ENCODE data around the gene PSD.

Gene PSD

DNA sequence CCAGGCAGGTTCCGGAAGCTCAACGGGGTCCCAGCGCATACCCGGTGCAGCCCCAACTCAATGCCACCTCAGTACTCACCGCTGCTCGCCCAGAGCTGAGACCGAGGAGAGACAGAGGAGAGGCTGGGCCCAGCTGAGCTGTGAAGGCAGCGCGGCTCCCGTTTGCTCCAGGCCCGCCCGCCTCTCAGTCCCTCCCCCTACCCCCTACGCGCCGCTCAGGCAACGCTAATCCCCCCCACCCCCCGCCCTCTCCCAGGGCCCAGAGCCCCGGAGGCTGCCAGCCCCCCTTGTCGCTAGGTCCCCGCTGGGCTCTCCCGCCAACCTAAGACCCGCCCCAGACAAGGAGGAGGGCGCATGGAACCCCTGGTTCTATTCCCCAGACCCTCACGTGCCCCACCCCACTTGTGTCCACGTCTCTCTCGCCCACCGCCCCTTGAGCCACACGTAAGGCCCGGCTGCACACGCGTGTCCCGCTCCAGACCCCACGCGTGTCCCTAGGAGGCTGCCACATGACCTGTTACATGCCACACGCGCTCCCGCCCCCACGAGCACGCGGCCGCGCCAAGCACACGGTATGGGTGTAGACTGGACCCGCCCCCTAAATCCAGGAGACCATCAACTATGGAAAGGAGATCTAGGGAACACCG lies at the start of gene PSD:
Gene PSD (minus strand): TSS at position 164 of the 647 bp plus-strand sequence. CDS start 1,747 bp downstream, outside the sequence.
- POLR2A ChIA-PET (ENCODE audit: low non-redundant PET), result no interaction called here
- CTCF ChIA-PET, result interaction anchor here (0.6 to 2.2 kb wide), 2 partner anchors 15 to 19 kb away, joined by 3 to 9 read pairs; no protein-coding TSS in a partner anchor
- peak within 1 kb of the TSS; percentile 96 for H3K27ac ChIP-seq
- TF ChIP-seq, protein P1, sequence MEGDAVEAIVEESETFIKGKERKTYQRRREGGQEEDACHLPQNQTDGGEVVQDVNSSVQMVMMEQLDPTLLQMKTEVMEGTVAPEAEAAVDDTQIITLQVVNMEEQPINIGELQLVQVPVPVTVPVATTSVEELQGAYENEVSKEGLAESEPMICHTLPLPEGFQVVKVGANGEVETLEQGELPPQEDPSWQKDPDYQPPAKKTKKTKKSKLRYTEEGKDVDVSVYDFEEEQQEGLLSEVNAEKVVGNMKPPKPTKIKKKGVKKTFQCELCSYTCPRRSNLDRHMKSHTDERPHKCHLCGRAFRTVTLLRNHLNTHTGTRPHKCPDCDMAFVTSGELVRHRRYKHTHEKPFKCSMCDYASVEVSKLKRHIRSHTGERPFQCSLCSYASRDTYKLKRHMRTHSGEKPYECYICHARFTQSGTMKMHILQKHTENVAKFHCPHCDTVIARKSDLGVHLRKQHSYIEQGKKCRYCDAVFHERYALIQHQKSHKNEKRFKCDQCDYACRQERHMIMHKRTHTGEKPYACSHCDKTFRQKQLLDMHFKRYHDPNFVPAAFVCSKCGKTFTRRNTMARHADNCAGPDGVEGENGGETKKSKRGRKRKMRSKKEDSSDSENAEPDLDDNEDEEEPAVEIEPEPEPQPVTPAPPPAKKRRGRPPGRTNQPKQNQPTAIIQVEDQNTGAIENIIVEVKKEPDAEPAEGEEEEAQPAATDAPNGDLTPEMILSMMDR (conservative IDR thresholded peaks at IDR 0.05; ENCODE audit: low read depth), result no peak
- DNase-seq (ENCODE audit: low spot score), result no peak

DNA sequence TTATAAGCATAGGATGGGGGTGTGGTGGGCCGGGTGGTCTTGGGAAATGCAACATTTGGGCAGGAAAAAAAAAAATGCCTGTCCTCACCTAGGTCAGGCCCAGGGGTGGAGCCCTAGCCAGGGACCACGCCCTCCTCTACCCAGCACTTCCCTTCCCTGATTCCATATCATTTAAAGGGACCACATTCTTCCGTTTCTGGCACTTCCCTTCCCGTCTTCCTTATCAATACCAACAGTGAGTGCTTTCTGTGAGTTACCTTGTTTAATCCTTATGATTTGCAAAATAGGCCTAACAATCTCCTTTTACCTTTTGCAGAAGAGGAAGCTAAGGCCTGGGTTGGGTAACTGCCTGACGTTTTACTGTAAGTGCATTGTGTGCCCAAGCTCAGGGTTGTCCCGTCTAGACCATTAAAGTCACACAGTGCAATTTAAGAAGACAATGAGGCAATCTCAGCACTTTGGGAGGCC lies 49.4 kb upstream of the PSD start:
- CTCF ChIA-PET, result interaction anchor here (0.5 to 2.6 kb wide), 4 partner anchors 9 to 237 kb away, joined by 3 to 11 read pairs (median 6); no protein-coding TSS in a partner anchor
- TF ChIP-seq, protein P1 (conservative IDR thresholded peaks at IDR 0.05; ENCODE audit: low read depth), result no peak
- no peak overlapping the region for H3K27ac ChIP-seq
- POLR2A ChIA-PET (ENCODE audit: low non-redundant PET), result no interaction called here
- no peak for DNase-seq (ENCODE audit: low spot score)

DNA sequence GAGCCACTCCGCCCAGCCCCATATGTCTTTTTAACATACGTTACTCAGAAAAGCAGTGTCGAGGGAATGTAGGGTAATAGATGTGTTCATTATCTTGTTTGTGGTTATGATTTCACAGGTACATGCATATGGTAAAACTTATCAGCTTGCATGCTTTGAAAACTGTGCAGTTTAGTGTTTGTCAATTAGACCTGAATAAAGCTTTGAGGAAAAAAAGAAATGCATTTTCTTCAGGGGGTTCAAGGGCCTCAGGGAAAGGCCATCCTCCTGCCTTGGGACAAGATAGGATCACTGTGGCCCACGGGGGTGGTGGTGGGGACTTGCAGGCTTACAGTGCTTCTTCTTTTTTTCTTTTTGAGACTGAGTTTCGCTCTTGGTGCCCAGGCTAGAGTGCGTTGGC lies 48.7 kb upstream of the PSD start:
- H3K27ac ChIP-seq, result no peak overlapping the region
- DNase-seq (ENCODE audit: low spot score), result no peak
- TF ChIP-seq, protein P1 (conservative IDR thresholded peaks at IDR 0.05; ENCODE audit: low read depth), result no peak
- POLR2A ChIA-PET (ENCODE audit: low non-redundant PET), result no interaction called here
- CTCF ChIA-PET, result interaction anchor here (0.6 to 2.6 kb wide), 2 partner anchors 12 to 32 kb away, joined by 4 to 11 read pairs; no protein-coding TSS in a partner anchor

DNA sequence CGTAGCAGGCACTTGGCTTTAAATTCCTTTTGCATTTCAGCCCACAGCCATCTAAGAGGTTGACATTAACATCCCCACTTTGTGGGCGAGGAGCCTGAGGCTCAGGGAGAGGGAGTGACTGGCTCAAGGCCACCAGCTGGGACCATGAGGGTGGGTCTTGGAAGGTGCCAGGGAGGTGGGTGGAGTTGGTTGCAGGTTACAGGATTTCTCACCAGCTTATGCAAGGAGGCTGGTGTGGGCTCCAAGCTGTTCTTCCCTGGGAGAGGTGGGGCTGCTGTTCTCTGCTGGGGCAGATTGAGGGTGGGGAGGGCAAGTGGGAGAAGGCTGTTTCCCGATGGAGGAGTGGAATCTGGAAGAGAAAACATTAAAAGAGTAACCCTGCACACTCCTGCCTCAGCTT lies 46.9 kb upstream of the PSD start:
- H3K27ac ChIP-seq, result no peak overlapping the region
- CTCF ChIA-PET, result interaction anchor here (0.7 kb wide), 1 partner anchor 8 kb away, joined by 4 read pairs; no protein-coding TSS in a partner anchor
- TF ChIP-seq, protein P1 (conservative IDR thresholded peaks at IDR 0.05; ENCODE audit: low read depth), result no peak

GRCh38 chr10:102463983-102464382 lies 45.4 kb upstream of the PSD start:
- TF ChIP-seq, protein P1 (conservative IDR thresholded peaks at IDR 0.05; ENCODE audit: low read depth), result no peak
- ChIA-PET CTCF (interaction anchor here (0.6 to 0.7 kb wide), 2 partner anchors 232 to 1424 kb away, joined by 3 to 6 read pairs; no protein-coding TSS in a partner anchor), POLR2A (ENCODE audit: low non-redundant PET) (no interaction called here)
- DNase-seq (ENCODE audit: low spot score), result no peak
- no peak overlapping the region for H3K27ac ChIP-seq

More for the DNA sequence above, 46.9 kb upstream of the PSD start:
- POLR2A ChIA-PET (ENCODE audit: low non-redundant PET), result interaction anchor here (0.6 kb wide), 1 partner anchor 96 kb away, joined by 3 read pairs; no protein-coding TSS in a partner anchor
- no peak for DNase-seq (ENCODE audit: low spot score)

DNA sequence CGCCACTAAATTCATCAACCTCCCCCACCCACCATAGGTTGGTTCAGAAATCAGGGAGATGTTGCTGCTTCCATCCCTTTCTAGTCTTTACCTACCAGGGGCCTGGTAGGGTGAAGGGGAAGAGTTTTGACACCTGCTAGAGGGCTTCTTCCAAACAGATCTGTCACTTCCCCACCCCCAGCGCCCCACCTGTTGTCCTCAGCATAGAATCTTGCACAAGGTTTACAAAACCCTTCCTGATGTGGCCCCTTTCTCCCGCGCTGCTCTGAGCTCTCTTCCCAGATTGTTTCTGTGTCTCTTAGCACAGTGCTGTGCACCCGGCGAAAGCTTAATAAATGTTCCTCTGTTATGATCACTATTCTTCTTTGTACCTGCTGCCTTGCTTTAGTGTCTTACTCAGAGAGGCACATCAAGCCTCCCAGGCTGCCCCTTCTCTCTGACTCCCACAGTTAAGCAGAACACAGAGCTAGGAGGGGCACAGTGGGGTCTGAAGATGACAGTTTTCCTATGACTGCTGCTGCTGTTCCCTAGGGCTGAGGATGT lies 44.0 kb upstream of the PSD start:
- no peak overlapping the region for H3K27ac ChIP-seq
- ChIA-PET POLR2A (ENCODE audit: low non-redundant PET) (interaction anchor here (1.4 kb wide), 1 partner anchor 12 kb away, joined by 3 read pairs; no protein-coding TSS in a partner anchor), CTCF (interaction anchor here (0.7 to 2.1 kb wide), 2 partner anchors 16 to 360 kb away, joined by 4 to 11 read pairs; no protein-coding TSS in a partner anchor)
- TF ChIP-seq, protein P1 (conservative IDR thresholded peaks at IDR 0.05; ENCODE audit: low read depth), result no peak
- no peak for DNase-seq (ENCODE audit: low spot score)

All from RWPE1 (cell line).